Neural cell (in vitro differentiated cells): ENCODE results near the gene SELENOV. TPM values are rescaled to one million over a fixed set of nuclear protein-coding genes. Genes with fewer than 3 reads are reported as not detected.

Experiments used
- H2AFZ ChIP-seq: fragments of 200-600, 300-800 bp; sonication (generic), shearing (Covaris generic); 2 replicates; pipeline ENCODE4 v1.6.0; 2014; ENCODE audit warnings: low read depth, mild to moderate bottlenecking, antibody characterized with exemption, low read length, moderate library complexity
- H3F3A ChIP-seq: fragments of 200-600 bp; shearing (Covaris generic); 2 replicates; pipeline ENCODE4 v1.6.1; 2016; ENCODE audit warnings: mild to moderate bottlenecking, moderate library complexity, mixed read lengths, antibody characterized with exemption, low read length; ENCODE audit not compliant: insufficient read depth, poor library complexity, severe bottlenecking
- H3K27ac ChIP-seq: fragments of 200-600, 300-800 bp; sonication (generic), shearing (Covaris generic); 2 replicates; pipeline ENCODE4 v1.5.1; 2014; ENCODE audit warnings: mild to moderate bottlenecking, low read length, moderate library complexity
- H3K27me3 ChIP-seq: fragments of 300-800, 200-600 bp; sonication (generic), shearing (Covaris generic); 2 replicates; pipeline ENCODE4 v1.6.0; 2014; ENCODE audit warnings: mild to moderate bottlenecking, low read depth, low read length, moderate library complexity; ENCODE audit not compliant: insufficient read depth
- H3K36me3 ChIP-seq: fragments of 300-800, 200-600 bp; sonication (generic), shearing (Covaris generic); 2 replicates; pipeline ENCODE4 v1.5.1; 2014; ENCODE audit warnings: mild to moderate bottlenecking, antibody characterized with exemption, low read length, moderate library complexity; ENCODE audit not compliant: insufficient read depth
- H3K4me2 ChIP-seq: fragments of 300-800, 200-600 bp; sonication (generic), shearing (Covaris generic); 2 replicates; pipeline ENCODE4 v1.6.0; 2014; ENCODE audit warnings: mild to moderate bottlenecking, low read length
- H3K4me3 ChIP-seq: fragments of 300-800, 200-600 bp; sonication (generic), shearing (Covaris generic); 2 replicates; pipeline ENCODE4 v1.5.1; 2014; ENCODE audit warnings: mild to moderate bottlenecking, low read length, moderate library complexity
- H3K79me2 ChIP-seq: fragments of 200-600 bp; shearing (Covaris generic); replicated peaks from 2 replicates; pipeline ENCODE4 v1.6.0; 2014; ENCODE audit warnings: mild to moderate bottlenecking, low read length, moderate library complexity; ENCODE audit not compliant: insufficient read depth
- H3K9ac ChIP-seq: fragments of 300-800, 200-600 bp; sonication (generic), shearing (Covaris generic); 2 replicates; pipeline ENCODE4 v1.6.1; 2016; ENCODE audit warnings: mild to moderate bottlenecking, low read length, mixed read lengths
- H3K9me2 ChIP-seq: fragments of 200-600 bp; shearing (Covaris generic); 2 replicates; pipeline ENCODE4 v1.6.1; 2016; ENCODE audit warnings: mild to moderate bottlenecking, low read length, mixed read lengths; ENCODE audit not compliant: insufficient read depth
- H3K9me3 ChIP-seq: fragments of 200-600, 300-800 bp; sonication (generic), shearing (Covaris generic); 2 replicates; pipeline ENCODE4 v1.6.1; 2016; ENCODE audit warnings: mild to moderate bottlenecking, mixed run types, low read length, moderate library complexity, mixed read lengths
- H4K20me1 ChIP-seq: fragments of 200-600 bp; shearing (Covaris generic); 2 replicates; pipeline ENCODE4 v1.6.1; 2016; ENCODE audit warnings: mild to moderate bottlenecking, mixed run types; ENCODE audit not compliant: insufficient read depth
- CTCF ChIP-seq: fragments of 450-650 bp; IDR thresholded peaks from 2 replicates; pipeline ENCODE4 v1.5.1; 2014; ENCODE audit warnings: antibody characterized with exemption, mild to moderate bottlenecking, moderate library complexity; ENCODE audit not compliant: poor library complexity, severe bottlenecking
- EP300 ChIP-seq: fragments of 450-650 bp; conservative IDR thresholded peaks from 2 replicates; pipeline ENCODE4 v1.6.1; 2014; ENCODE audit warnings: antibody characterized with exemption, mild to moderate bottlenecking, moderate library complexity; ENCODE audit not compliant: poor library complexity, severe bottlenecking
- EZH2 ChIP-seq: fragments of 200-600, 300-800 bp; shearing (Covaris generic), sonication (generic); IDR thresholded peaks from 2 replicates; pipeline ENCODE4 v1.6.1; 2014; ENCODE audit warnings: antibody characterized with exemption, low read length, borderline replicate concordance, mild to moderate bottlenecking; ENCODE audit not compliant: insufficient read depth, poor library complexity, severe bottlenecking
- MXI1 ChIP-seq: fragments of 450-650 bp; conservative IDR thresholded peaks from 2 replicates; pipeline ENCODE4 v1.6.1; 2014; ENCODE audit warnings: antibody characterized with exemption, mild to moderate bottlenecking; ENCODE audit not compliant: poor library complexity, severe bottlenecking
- POLR2AphosphoS5 ChIP-seq: IDR thresholded peaks from 2 replicates; pipeline ENCODE4 v1.6.1; 2012
- RAD21 ChIP-seq: fragments of 450-650 bp; conservative IDR thresholded peaks from 2 replicates; pipeline ENCODE4 v1.6.1; 2014; ENCODE audit warnings: antibody characterized with exemption, mild to moderate bottlenecking, moderate library complexity
- REST ChIP-seq: IDR thresholded peaks from 2 replicates; pipeline ENCODE4 v1.6.1; 2012; ENCODE audit warnings: borderline replicate concordance
- SMC3 ChIP-seq: fragments of 450-650 bp; conservative IDR thresholded peaks from 2 replicates; pipeline ENCODE4 v1.6.1; 2014; ENCODE audit warnings: antibody characterized with exemption, mild to moderate bottlenecking, moderate library complexity; ENCODE audit not compliant: poor library complexity
- TAF1 ChIP-seq: IDR thresholded peaks from 2 replicates; pipeline ENCODE4 v1.6.1; 2012; ENCODE audit warnings: low read depth
- polyA plus RNA-seq: library from polyadenylated mRNA; depleted of rRNA; stranded (reverse); fragments of >200 nt; gene quantifications from 2 replicates; pipeline ENCODE4 v1.2.3, GENCODE V29; 2014

The SELENOV gene
- polyA plus RNA-seq, 1 donor from 2014 or later, result 1.3 TPM

- Histone ChIP-seq H3K9me2 (no peaks in the 10 kb centered on the region), H3K36me3 (peaks cover 2% of the 10 kb centered on the region), H3K9ac (no peak overlapping the region), H3K27ac (no peak overlapping the region), H3K9me3 (no peaks in the 10 kb centered on the region), H3K27me3 (no peaks in the 10 kb centered on the region), H4K20me1 (no peaks in the 10 kb centered on the region), H3K4me2 (no peak overlapping the region), H2AFZ (no peak overlapping the region), H3K4me3 (no peak overlapping the region), H3F3A (no peaks in the 10 kb centered on the region), H3K79me2 (no peaks in the 10 kb centered on the region)
- TF ChIP-seq RAD21 (no peak), EZH2 (no peak), SMC3 (no peak), TAF1 (no peak), CTCF (no peak), EP300 (no peak), POLR2AphosphoS5 (no peak), MXI1 (no peak), REST (no peak)
Observed at GRCh38 chr19:39470724-39471339, 44.1 kb upstream of the SELENOV start.

- H3K9me3 ChIP-seq, result no peaks in the 10 kb centered on the region
- H3K36me3 ChIP-seq, result peaks cover 7% of the 10 kb centered on the region
- H3K27me3 ChIP-seq, result no peaks in the 10 kb centered on the region
- no peak overlapping the region for H2AFZ ChIP-seq
- no peak overlapping the region for H3K4me3 ChIP-seq
- no peak overlapping the region for H3K4me2 ChIP-seq
- H3K9me2 ChIP-seq, result no peaks in the 10 kb centered on the region
- H3K27ac ChIP-seq, result no peak overlapping the region
- no peaks in the 10 kb centered on the region for H3K79me2 ChIP-seq
- H4K20me1 ChIP-seq, result no peaks in the 10 kb centered on the region
- no peaks in the 10 kb centered on the region for H3F3A ChIP-seq
- H3K9ac ChIP-seq, result no peak overlapping the region
- TF ChIP-seq RAD21, result no peak
- TF ChIP-seq MXI1, result no peak
- TF ChIP-seq POLR2AphosphoS5, result no peak
- TF ChIP-seq TAF1, result no peak
- TF ChIP-seq SMC3, result no peak
- TF ChIP-seq EP300, result no peak
- no peak for TF ChIP-seq CTCF
- TF ChIP-seq EZH2, result no peak
- no peak for TF ChIP-seq REST
Observed at GRCh38 chr19:39471756-39472536, 43.0 kb upstream of the SELENOV start.
